GM12891 (cell line): ENCODE measurements around the gene KCNQ5.

Experiments used
- PAX5 ChIP-seq: IDR thresholded peaks from 2 replicates; pipeline ENCODE4 v1.6.1; 2011; ENCODE audit warnings: low read length, moderate library complexity, mild to moderate bottlenecking; ENCODE audit not compliant: insufficient read depth, severe bottlenecking
- POLR2A ChIP-seq: IDR thresholded peaks from 2 replicates; pipeline ENCODE4 v1.6.1; 2011; ENCODE audit warnings: low read depth, low read length, control low read depth
- POLR2AphosphoS5 ChIP-seq: IDR thresholded peaks from 2 replicates; pipeline ENCODE4 v1.6.1; 2011; ENCODE audit warnings: low read depth, low read length, control low read depth
- POU2F2 ChIP-seq: IDR thresholded peaks from 2 replicates; pipeline ENCODE4 v1.6.1; 2011; ENCODE audit warnings: low read depth, mild to moderate bottlenecking, control low read depth, low read length, moderate library complexity
- SPI1 ChIP-seq: IDR thresholded peaks from 2 replicates; pipeline ENCODE4 v1.6.1; 2011; ENCODE audit warnings: low read depth, low read length, control low read depth
- TAF1 ChIP-seq: IDR thresholded peaks from 2 replicates; pipeline ENCODE4 v1.6.1; 2011; ENCODE audit warnings: low read depth, low read length, control low read depth

GRCh38 chr6:72746276-72746675, 124.4 kb downstream of the KCNQ5 start:
- TF ChIP-seq POLR2AphosphoS5: no peak
- TF ChIP-seq POLR2A: no peak
- no peak for TF ChIP-seq SPI1
- no peak for TF ChIP-seq POU2F2
- TF ChIP-seq PAX5: no peak
- TF ChIP-seq TAF1: no peak
